ENCODE data around the gene FAM219B.
"Not testable (repeated sequence)": the region's sequence is repeated elsewhere in the genome, so short reads cannot be mapped to it uniquely, and the experiment has no call there.

FAM219B gene

GRCh38 chr15:74902295-74903075 lies 4.2 kb downstream of the FAM219B start:
- no peak for DNase-seq

- peak; percentile 67 to 75 for DNase-seq
Observed at GRCh38 chr15:74901612-74902063, 5.0 kb downstream of the FAM219B start.

GRCh38 chr15:74897300-74897701 lies 9.3 kb downstream of the FAM219B start:
- no peak for DNase-seq

GRCh38 chr15:74896316-74896715 lies 10.3 kb downstream of the FAM219B start:
- DNase-seq = no peak

DNA sequence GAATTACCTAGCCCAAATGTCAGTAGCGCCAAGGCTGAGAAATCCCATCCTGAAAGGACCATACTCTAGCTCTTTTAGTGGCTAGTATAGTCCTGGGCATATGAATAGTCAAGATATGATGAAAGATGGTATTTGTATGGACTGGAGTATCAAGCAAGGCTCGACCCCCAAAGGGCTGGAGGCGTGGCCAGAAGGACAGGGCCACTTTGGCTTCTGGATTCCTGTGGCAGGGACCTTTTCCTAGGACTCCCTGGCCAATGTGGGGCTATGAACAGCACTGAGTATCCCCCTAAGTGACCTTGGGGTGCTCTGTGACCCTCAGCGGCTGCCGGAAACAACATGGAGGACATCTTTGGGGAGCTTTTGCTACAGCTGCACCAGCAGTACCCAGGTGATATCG lies 10.8 kb downstream of the FAM219B start:
- DNase-seq = no peak

DNA sequence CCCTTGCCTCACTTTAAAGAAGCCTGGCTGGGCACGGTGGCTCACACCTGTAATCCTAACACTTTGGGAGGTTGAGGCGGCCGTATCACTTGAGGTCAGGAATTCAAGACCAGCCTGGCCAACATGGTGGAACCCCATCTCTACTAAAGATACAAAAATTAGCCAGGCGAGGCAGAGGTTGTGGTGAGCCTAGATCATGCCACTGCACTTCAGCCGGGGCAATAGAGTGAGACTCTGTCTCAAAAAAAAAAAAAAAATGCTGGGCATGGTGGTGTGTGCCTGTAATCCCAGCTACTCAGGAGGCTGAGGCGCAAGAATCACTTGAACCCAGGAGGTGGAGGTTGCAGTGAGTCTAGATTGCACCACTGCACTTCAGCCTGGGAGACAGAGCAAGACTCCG lies 12.3 kb downstream of the FAM219B start:
- not testable (repeated sequence) for DNase-seq

GRCh38 chr15:74893627-74894026 lies 13.0 kb downstream of the FAM219B start:
- no peak for DNase-seq

- no peak for DNase-seq
Observed at GRCh38 chr15:74892931-74893330, 13.7 kb downstream of the FAM219B start.

DNA sequence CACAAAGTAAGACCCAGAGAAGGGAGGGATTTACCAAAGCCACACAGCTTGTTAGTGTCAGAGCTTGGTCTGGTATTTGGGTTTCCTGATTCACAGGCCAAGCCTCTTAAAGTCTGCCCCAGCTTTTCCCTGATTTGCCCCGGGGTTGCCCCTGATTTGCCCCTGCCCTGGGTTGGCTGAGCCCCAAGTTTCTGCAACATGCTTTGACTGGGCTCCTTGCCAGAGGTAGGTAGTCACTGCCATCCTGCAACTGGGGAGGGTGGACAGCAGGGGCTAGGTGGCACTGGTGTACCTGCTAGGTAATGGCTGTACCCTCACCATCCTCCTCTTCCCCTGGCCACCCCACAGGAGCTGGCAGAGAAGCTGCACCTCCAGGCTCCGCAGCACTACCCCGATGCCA lies 14.3 kb downstream of the FAM219B start:
- no peak for DNase-seq

DNA sequence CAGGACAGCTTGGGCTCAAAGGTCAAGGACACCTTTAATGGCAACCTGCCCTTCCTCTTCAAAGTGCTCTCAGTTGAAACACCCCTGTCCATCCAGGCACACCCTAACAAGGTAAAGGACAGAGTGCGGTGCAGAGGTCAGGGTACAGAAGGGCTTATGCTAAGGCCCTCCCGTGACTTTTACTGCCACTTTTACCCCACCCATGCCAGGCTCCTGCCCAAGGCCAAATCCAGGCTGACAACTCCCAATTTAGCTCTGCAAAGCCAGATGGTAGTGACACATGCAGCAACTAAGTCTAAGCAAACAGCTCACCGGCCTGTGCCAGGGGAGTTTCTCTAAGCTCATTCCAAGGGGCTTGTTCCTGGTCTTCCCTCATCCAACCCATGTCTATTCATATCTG lies 15.2 kb downstream of the FAM219B start:
- no peak for DNase-seq

DNA sequence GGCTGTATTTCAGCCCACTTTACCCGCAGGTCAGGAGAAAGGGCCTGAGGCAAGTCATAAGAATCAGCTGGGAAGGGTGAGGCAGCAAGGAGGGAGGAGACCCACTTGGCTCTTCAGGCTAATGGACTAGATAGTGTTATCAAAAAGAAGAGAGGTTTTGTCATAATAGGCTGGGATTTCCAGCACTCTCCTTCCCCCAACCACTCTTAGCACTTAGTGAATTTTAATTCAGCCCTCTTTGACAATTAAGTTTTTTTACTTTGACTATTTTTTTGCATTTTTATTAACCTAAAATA lies 16.0 kb downstream of the FAM219B start:
- no peak for DNase-seq

DNA sequence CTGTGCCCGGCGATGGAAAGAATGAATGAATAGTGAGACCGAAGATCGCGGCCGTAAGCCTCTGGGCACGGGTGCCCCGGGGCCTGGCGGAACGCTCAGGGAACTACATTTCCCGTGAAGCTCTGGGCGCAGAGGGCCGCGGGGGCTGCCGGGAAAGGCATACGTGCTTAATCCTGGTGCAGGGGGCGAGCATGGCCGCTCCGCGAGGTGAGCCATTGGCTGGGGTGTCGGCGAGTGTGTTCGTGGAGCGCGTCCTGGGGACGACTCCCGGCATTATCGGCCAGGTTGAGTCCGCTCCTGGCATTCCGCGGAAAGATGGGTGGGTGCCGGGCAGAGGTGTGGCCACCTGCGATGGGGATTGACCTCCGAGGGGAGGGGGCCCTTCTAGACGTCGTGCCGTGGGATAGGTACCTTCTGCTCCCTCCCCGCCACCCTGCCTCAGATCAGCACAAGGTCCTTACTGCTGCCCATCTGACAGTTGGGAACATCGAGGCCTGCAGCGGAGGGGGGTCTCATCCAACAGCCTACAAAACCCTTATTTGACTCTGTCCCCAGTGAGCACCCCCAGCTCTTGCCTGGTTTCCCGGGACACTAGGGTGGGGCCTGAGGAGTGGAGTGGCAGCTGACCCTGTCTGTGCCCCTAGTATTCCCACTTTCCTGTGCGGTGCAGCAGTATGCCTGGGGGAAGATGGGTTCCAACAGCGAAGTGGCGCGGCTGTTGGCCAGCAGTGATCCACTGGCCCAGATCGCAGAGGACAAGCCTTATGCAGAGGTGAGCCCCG lies 16.6 kb downstream of the FAM219B start, which contains the start of gene MPI:
Gene MPI (plus strand): TSS at position 160 of the 782 bp plus-strand sequence. CDS start 32 bp downstream, at position 192.
- peak; percentile 69 to 74 for DNase-seq

- DNase-seq = no peak
Observed at GRCh38 chr15:74889390-74889882, 17.2 kb downstream of the FAM219B start.

GRCh38 chr15:74888716-74889115 lies 17.9 kb downstream of the FAM219B start:
- DNase-seq = no peak

GRCh38 chr15:74887537-74888193 lies 19.0 kb downstream of the FAM219B start:
- DNase-seq = not testable (repeated sequence)

GRCh38 chr15:74885461-74885860 lies 21.2 kb downstream of the FAM219B start:
- no peak for DNase-seq

GRCh38 chr15:74884428-74885223 lies 22.0 kb downstream of the FAM219B start:
- DNase-seq = no peak

DNA sequence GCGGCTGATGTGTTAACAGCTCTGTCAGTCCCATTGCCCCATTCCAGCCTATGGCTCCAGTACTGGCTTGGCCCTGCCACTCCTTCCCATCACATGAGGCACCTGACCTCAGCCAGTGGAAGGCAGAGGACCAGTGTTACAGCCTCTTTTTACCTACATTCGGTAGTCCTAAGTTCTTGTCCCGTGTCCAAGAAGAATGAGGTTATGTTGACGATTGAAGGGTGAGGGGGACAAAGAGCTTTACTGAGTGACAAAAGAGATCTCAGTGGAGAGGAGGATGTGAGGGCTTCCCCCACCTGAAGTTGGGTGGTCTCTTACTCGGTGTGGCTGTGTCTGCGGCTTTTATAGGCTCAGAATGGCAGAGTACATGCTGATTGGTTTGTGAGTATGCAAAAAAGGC lies 24.1 kb downstream of the FAM219B start:
- DNase-seq = no peak

GRCh38 chr15:74878273-74878672 lies 28.4 kb downstream of the FAM219B start:
- DNase-seq = no peak

DNA sequence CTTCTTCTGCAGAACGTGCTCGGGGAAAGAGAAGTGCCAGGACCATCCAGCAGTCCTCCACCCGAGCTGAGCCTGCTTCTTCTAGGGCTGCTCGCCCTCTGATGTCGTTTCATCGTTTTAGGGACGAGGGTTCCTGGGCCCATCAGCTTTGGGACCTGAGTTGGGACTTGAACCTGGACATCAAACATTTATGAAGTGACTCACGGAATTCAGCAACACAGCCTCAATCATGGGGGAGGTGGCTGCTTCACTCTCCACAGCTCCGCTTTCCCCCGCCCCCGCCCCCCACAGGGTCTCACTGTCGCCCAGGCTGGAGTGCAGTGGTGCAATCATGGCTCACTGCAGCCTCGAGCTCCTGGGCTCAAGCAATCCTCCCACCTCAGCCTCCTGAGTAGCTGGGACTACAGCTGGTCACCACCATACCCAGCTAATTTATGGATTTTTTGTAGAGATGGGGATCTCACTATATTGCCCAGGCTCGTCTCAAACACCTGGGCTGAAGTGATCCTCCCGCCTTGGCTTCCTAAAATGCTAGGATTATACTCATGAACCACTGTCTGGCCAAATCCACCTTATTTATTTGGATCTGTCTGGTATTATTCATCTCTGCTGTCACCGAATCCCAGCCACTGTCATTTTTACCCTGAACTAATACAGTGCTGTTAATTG lies 32.8 kb downstream of the FAM219B start:
- peak; percentile 33 to 47 for DNase-seq

- DNase-seq = peak; percentile 83 to 88
Observed at GRCh38 chr15:74873036-74873755, 33.5 kb downstream of the FAM219B start, which contains the start of gene SCAMP2. Gene SCAMP2, minus strand, starts transcription at chr15:74873365. Its CDS starts 110 bp downstream, at chr15:74873255.

All from AML-193 (cell line).